HepG2 (cell line): ENCODE data around the gene RAC2. TPM values are rescaled to one million over a fixed set of nuclear protein-coding genes. Genes with fewer than 3 reads are reported as not detected.

ENCODE experiments used
- ARHGAP35 ChIP-seq: sonication (generic); formaldehyde crosslinking; IDR thresholded peaks from 2 replicates; pipeline ENCODE4 v1.9.0; 2022; ENCODE audit warnings: mild to moderate bottlenecking, inconsistent platforms, moderate library complexity, missing genetic modification reagents, borderline replicate concordance
- ATF4 ChIP-seq, 2 experiments: fragments of 450-650 bp in 1 of 2; sonication (generic) in 1 of 2; formaldehyde crosslinking; IDR thresholded peaks; 2 replicates each; pipeline versions ENCODE4 v1.5.0 to v1.8.0; 2020 to 2022; ENCODE audit warnings: mild to moderate bottlenecking in 1 of 2, missing genetic modification reagents in 1 of 2
- BATF2 ChIP-seq: sonication (generic); formaldehyde crosslinking; IDR thresholded peaks from 2 replicates; pipeline ENCODE4 v1.8.0; 2022; ENCODE audit warnings: mild to moderate bottlenecking, missing genetic modification reagents, moderate library complexity
- DBP ChIP-seq: sonication (generic); formaldehyde crosslinking; IDR thresholded peaks from 2 replicates; pipeline ENCODE4 v1.4.0; 2020; ENCODE audit warnings: missing genetic modification reagents; ENCODE audit errors: not compliant biosample characterization
- E2F2 ChIP-seq: sonication (generic); formaldehyde crosslinking; IDR thresholded peaks from 2 replicates; pipeline ENCODE4 v1.4.0; 2020; ENCODE audit warnings: missing genetic modification reagents, borderline replicate concordance
- ELF3 ChIP-seq: IDR thresholded peaks from 2 replicates; pipeline ENCODE4 v1.6.1; 2016; ENCODE audit warnings: missing genetic modification reagents, missing compliant biosample characterization
- EZH2 ChIP-seq: conservative IDR thresholded peaks from 2 replicates; pipeline ENCODE4 v1.6.1; 2012; ENCODE audit warnings: mild to moderate bottlenecking, low read depth, low read length, moderate library complexity
- FOXK2 ChIP-seq: fragments of 450-650 bp; IDR thresholded peaks from 2 replicates; pipeline ENCODE4 v1.6.1; 2016
- IKZF4 ChIP-seq: sonication (generic); formaldehyde crosslinking; IDR thresholded peaks from 2 replicates; pipeline ENCODE4 v1.5.1; 2020; ENCODE audit warnings: borderline replicate concordance, mild to moderate bottlenecking, low read depth, missing genetic modification reagents; ENCODE audit errors: not compliant biosample characterization
- KLF16 ChIP-seq, 2 experiments: sonication (generic) in 1 of 2; formaldehyde crosslinking in 1 of 2; IDR thresholded peaks; 2 replicates each; pipeline versions ENCODE4 v1.6.1 to v1.8.0; 2016 to 2023; ENCODE audit warnings: missing genetic modification reagents in 2 of 2, missing compliant biosample characterization in 1 of 2
- MTF2 ChIP-seq: sonication (generic); formaldehyde crosslinking; IDR thresholded peaks from 2 replicates; pipeline ENCODE4 v1.5.0; 2020; ENCODE audit warnings: missing genetic modification reagents, borderline replicate concordance
- TARDBP ChIP-seq: sonication (generic); formaldehyde crosslinking; IDR thresholded peaks from 2 replicates; pipeline ENCODE4 v1.8.0; 2022; ENCODE audit warnings: mild to moderate bottlenecking, missing genetic modification reagents
- TCF7L2 ChIP-seq: IDR thresholded peaks from 2 replicates; pipeline ENCODE4 v1.6.1; 2011; ENCODE audit warnings: mild to moderate bottlenecking, low read depth, low read length, moderate library complexity
- TEAD3 ChIP-seq: optimal IDR thresholded peaks from 2 replicates; pipeline ENCODE3; 2016; ENCODE audit warnings: borderline replicate concordance
- TMF1 ChIP-seq: sonication (generic); formaldehyde crosslinking; IDR thresholded peaks from 2 replicates; pipeline ENCODE4 v1.8.1; 2022; ENCODE audit warnings: low read depth, missing genetic modification reagents
- TOPORS ChIP-seq: sonication (generic); formaldehyde crosslinking; IDR thresholded peaks from 2 replicates; pipeline ENCODE4 v1.8.0; 2023; ENCODE audit warnings: mild to moderate bottlenecking, missing genetic modification reagents
- WIZ ChIP-seq: sonication (generic); formaldehyde crosslinking; IDR thresholded peaks from 2 replicates; pipeline ENCODE4 v1.5.1; 2020; ENCODE audit warnings: mild to moderate bottlenecking, missing genetic modification reagents
- ZBTB20 ChIP-seq: sonication (generic); formaldehyde crosslinking; IDR thresholded peaks from 2 replicates; pipeline ENCODE4 v1.8.1; 2023; ENCODE audit warnings: missing genetic modification reagents, low read depth, mild to moderate bottlenecking, borderline replicate concordance
- ZBTB7A ChIP-seq: sonication (generic); formaldehyde crosslinking; IDR thresholded peaks from 2 replicates; pipeline ENCODE4 v1.8.0; 2022; ENCODE audit warnings: mild to moderate bottlenecking, missing genetic modification reagents
- ZFP36L1 ChIP-seq: sonication (generic); formaldehyde crosslinking; IDR thresholded peaks from 2 replicates; pipeline ENCODE4 v1.8.0; 2022; ENCODE audit warnings: mild to moderate bottlenecking, missing genetic modification reagents, moderate library complexity
- ZMYM4 ChIP-seq: sonication (generic); formaldehyde crosslinking; IDR thresholded peaks from 2 replicates; pipeline ENCODE4 v1.8.1; 2023; ENCODE audit warnings: mild to moderate bottlenecking, missing genetic modification reagents
- ZNF20 ChIP-seq: sonication (generic); formaldehyde crosslinking; IDR thresholded peaks from 2 replicates; pipeline ENCODE4 v1.4.0; 2020; ENCODE audit warnings: mild to moderate bottlenecking, moderate library complexity, missing genetic modification reagents
- ZNF263 ChIP-seq: sonication (generic); formaldehyde crosslinking; IDR thresholded peaks from 2 replicates; pipeline ENCODE4 v1.4.0; 2020; ENCODE audit warnings: missing genetic modification reagents
- ZNF34 ChIP-seq: sonication (generic); formaldehyde crosslinking; IDR thresholded peaks from 2 replicates; pipeline ENCODE4 v1.4.0; 2020; ENCODE audit warnings: mild to moderate bottlenecking, missing genetic modification reagents, borderline replicate concordance
- ZNF513 ChIP-seq: sonication (generic); formaldehyde crosslinking; conservative IDR thresholded peaks from 2 replicates; pipeline ENCODE4 v1.5.0; 2020; ENCODE audit warnings: missing genetic modification reagents
- polyA plus RNA-seq, 8 experiments: library from polyadenylated mRNA; depleted of rRNA in 3 of 8; stranded (reverse) in 7 of 8; unstranded in 1 of 8; fragments of >200 nt; fragmentation: Illumina TruSeq in 4 of 8; extraction: Trizol in 4 of 8; gene quantifications; 2 replicates each; pipeline versions ENCODE4 v1.2.1 to v1.2.3, GENCODE V29; 2011 to 2016; ENCODE audit warnings: low read depth in 4 of 8, missing spikeins in 1 of 8, mixed read lengths in 1 of 8; ENCODE audit not compliant: insufficient read depth in 1 of 8
- total RNA-seq, 5 experiments: library from RNA; depleted of rRNA; stranded (reverse); fragments of >200 nt; fragmentation: Illumina TruSeq; extraction: Trizol; gene quantifications; 2 replicates each; pipeline ENCODE4 v1.2.3, GENCODE V29; 2016; ENCODE audit warnings: low read depth in 1 of 5

Gene RAC2
- total and polyA plus RNA-seq, 2 of the 13 experiments (the other 11 are each of a cell fraction or from before 2014, with no cell fraction given) = 0.73 TPM; not detected in 1

GRCh38 chr22:37199103-37199759, 44.8 kb downstream of the RAC2 start (continued):
- TF ChIP-seq ZBTB20 (CRISPR knock-in tag) (0 out of 2 replicates have a peak, but pooled peaks have one; percentile 35), ZNF513 (CRISPR knock-in tag) (no peak), ARHGAP35 (peak; percentile 52), ZBTB7A (CRISPR knock-in tag) (no peak), ZFP36L1 (CRISPR knock-in tag) (no peak), TARDBP (no peak; the same call in none of the 2 replicates), EZH2 (no peak), E2F2 (CRISPR knock-in tag) (no peak), IKZF4 (CRISPR knock-in tag) (peak; percentile 21), MTF2 (CRISPR knock-in tag) (no peak), TMF1 (peak; percentile 60; the same call in 1 of the 2 replicates), ZNF34 (CRISPR knock-in tag) (peak; percentile 75; the same call in 1 of the 2 replicates), FOXK2 (no peak), DBP (CRISPR knock-in tag) (peak; percentile 22), TEAD3 (no peak), ZNF20 (no peak), BATF2 (CRISPR knock-in tag) (no peak), KLF16 (CRISPR knock-in tag; IDR thresholded peaks at IDR 0.05) (peak in 1 of 2 experiments; percentile 53; a peak in 2 of 4 replicates), ZMYM4 (peak; percentile 66), ELF3 (CRISPR knock-in tag) (peak; percentile 51; the same call in 1 of the 2 replicates), ATF4 (CRISPR knock-in tag; IDR thresholded peaks at IDR 0.05) (no peak), ZNF263 (peak; percentile 42; the same call in 1 of the 2 replicates), WIZ (CRISPR knock-in tag) (peak; percentile 81; the same call in 1 of the 2 replicates), TOPORS (CRISPR knock-in tag) (no peak), TCF7L2 (no peak)
